Activated T-helper 1 cell treated with anti-CD3 and anti-CD28 coated beads, Interleukin-12 subunit alpha, Interleukin-12 subunit beta, Interleukin-2, Interleukin-4 antibody, amounts not matched to agents 30 ng/mL and 10 ng/mL and 1 ng/mL, durations not matched to agents 14 hours and 24 hours and 36 hours (primary cell): ENCODE measurements around the gene CEMIP. TPM values are rescaled to one million over a fixed set of nuclear protein-coding genes. Genes with fewer than 3 reads are reported as not detected.

ENCODE experiments used
- DNase-seq: peaks from one replicate; pipeline ENCODE4 v3.0.0; 2021; ENCODE audit warnings: low spot score
- H3K27ac Mint-ChIP-seq: one replicate; pipeline ENCODE4 v1.8.0; 2021; ENCODE audit warnings: mild to moderate bottlenecking, mixed read lengths
- H3K27me3 Mint-ChIP-seq: one replicate; pipeline ENCODE4 v1.8.0; 2022; ENCODE audit warnings: mild to moderate bottlenecking, moderate library complexity, mixed read lengths; ENCODE audit not compliant: insufficient read depth
- H3K36me3 Mint-ChIP-seq: one replicate; pipeline ENCODE4 v1.8.0; 2021; ENCODE audit warnings: low read depth, mixed read lengths
- H3K4me1 Mint-ChIP-seq: one replicate; pipeline ENCODE4 v1.8.0; 2021; ENCODE audit warnings: low read depth, mixed read lengths
- H3K4me3 Mint-ChIP-seq: one replicate; pipeline ENCODE4 v1.8.0; 2021; ENCODE audit warnings: mild to moderate bottlenecking, moderate library complexity, mixed read lengths
- H3K9me3 Mint-ChIP-seq: one replicate; pipeline ENCODE4 v1.8.0; 2021; ENCODE audit warnings: mixed read lengths
- intact Hi-C: fragments of 100-400 bp; cut with micrococcal nuclease; formaldehyde crosslinking; loops from one replicate; pipeline ENCODE4 v1.15.1; 2024
- total RNA-seq: library from RNA; stranded (reverse); gene quantifications from 2 replicates; pipeline ENCODE4 v1.2.3, GENCODE V29; 2022

The CEMIP gene
- total RNA-seq, 1 donor from 2014 or later, result 0.03 TPM

DNA sequence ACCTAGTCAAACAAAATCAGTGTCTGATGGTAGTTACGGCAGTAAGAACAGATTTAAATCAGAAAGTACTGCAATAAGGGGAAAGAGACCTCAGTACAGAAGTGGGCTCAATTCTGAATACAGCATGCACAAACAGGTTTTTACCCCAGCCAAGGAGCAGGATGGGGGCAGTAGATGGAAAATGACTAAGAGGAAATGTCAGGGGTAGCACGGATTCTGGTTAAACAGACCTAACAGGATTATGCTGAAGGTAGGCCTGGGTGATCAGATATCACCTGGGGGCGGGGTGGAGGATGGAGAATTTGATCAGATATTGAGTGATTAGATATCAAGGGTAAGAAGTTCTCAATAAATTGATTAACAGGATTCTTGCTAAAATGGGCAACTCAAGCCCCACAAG lies 191.5 kb downstream of the CEMIP start:
- no peak for DNase-seq
- no peaks in the 10 kb centered on the region for H3K27me3 Mint-ChIP-seq
- intact Hi-C loops, result loop anchor here (1.0 to 2.0 kb wide), 4 partner anchors 194 to 514 kb away; no protein-coding TSS in a partner anchor
- peaks cover 5% of the 10 kb centered on the region for H3K4me1 Mint-ChIP-seq
- H3K36me3 Mint-ChIP-seq, result peaks cover 9% of the 10 kb centered on the region
- H3K4me3 Mint-ChIP-seq, result no peak overlapping the region
- H3K27ac Mint-ChIP-seq, result no peak overlapping the region
- H3K9me3 Mint-ChIP-seq, result no peaks in the 10 kb centered on the region

DNA sequence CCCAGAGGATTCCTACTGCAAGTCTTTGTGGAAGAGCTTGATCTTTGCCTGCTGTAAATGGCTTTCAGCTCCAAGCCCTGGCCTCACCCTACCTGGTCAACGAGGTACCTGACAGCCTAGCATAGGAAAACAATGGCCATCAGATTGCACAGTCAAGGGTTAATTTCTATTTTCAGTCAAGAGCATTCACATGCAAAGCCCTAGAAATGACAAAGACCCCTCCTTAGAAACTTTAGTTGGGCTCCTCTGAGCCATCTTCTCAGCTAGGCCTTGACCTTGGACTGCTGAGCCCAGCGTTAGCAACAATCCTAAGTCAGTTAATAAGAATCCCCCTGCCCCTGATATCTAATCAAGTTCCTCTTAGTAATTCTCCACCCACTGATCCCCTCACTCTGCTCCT lies 192.0 kb downstream of the CEMIP start:
- no peak for DNase-seq
- Mint-ChIP-seq H3K4me1 (peaks cover 6% of the 10 kb centered on the region), H3K9me3 (no peaks in the 10 kb centered on the region), H3K27me3 (no peaks in the 10 kb centered on the region), H3K27ac (no peak overlapping the region), H3K4me3 (no peak overlapping the region), H3K36me3 (peaks cover 9% of the 10 kb centered on the region)
- intact Hi-C loops, result loop anchor here (2.0 kb wide), 1 partner anchor 296 kb away; no protein-coding TSS in a partner anchor

DNA sequence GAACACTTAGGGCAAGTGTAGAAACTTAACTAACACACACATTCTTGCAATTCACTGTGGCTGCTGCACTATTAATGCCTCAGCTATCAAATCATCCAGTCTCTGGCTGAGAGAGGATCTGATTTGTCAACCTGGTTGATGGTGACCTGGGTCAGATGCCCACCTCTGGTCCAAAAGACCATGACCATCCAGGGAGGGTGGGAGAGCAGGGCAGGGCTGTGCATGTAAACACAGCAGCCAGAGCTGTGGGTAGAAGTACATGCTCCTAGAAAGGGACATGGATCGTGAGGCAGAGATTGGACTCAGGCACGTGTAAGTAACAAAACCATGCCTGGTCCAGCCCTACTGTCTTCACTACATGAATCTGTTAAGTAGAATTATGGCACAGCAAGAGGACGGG lies 193.1 kb downstream of the CEMIP start:
- Mint-ChIP-seq H3K27ac (no peak overlapping the region), H3K27me3 (no peaks in the 10 kb centered on the region)

DNA sequence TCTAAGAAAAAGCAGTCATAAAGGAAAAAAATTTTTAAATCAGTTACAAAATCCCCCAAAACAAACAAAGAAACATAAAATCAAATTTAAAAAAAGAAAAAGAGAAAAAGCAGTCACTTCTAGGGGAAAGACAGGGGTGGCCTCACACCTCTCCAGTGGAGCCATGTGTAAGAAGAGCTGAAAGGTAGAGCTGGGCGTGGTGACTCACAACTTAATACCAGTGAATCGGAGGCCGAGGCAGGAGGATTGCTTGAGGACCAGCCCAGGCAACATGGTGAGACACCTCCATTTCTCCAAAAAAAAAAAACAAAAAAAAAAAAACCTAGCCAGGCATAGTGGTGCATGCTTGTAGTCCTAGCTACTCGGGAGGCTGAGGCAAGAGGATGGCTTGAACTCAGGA lies 195.7 kb downstream of the CEMIP start:
- intact Hi-C loops, result no loop called here
- no peak for DNase-seq
- Mint-ChIP-seq H3K36me3 (peaks cover 29% of the 10 kb centered on the region), H3K9me3 (no peaks in the 10 kb centered on the region), H3K4me1 (peaks cover 35% of the 10 kb centered on the region), H3K4me3 (no peak overlapping the region), H3K27me3 (no peaks in the 10 kb centered on the region), H3K27ac (no peak overlapping the region)

More for the DNA sequence above, 193.1 kb downstream of the CEMIP start:
- H3K9me3 Mint-ChIP-seq, result no peaks in the 10 kb centered on the region
- peaks cover 12% of the 10 kb centered on the region for H3K36me3 Mint-ChIP-seq
- intact Hi-C loops, result no loop called here
- H3K4me3 Mint-ChIP-seq, result no peak overlapping the region
- H3K4me1 Mint-ChIP-seq, result peaks cover 17% of the 10 kb centered on the region
- DNase-seq, result no peak

DNA sequence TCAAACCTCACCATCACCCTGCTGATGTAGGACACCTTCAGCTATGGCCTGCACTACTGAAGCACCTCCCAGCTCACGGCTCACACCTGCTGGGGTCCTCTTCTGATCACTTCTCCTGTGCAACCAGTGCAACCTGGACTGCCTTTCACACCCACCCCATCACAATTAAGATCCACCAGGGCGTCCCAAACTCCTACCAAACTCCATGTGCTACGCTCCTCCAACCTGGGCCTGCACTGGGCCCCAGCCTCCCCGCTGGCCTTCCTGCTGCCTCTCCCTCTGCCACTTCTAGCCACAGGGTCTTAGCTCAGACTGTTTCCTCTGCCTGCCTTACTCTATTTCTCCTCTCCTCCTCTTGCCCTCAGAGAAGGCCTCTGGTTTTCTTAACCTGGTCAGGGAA lies 197.7 kb downstream of the CEMIP start:
- Mint-ChIP-seq H3K4me1 (peaks cover 36% of the 10 kb centered on the region), H3K27ac (peak overlapping the region; percentile 2), H3K36me3 (peaks cover 33% of the 10 kb centered on the region), H3K4me3 (no peak overlapping the region), H3K9me3 (no peaks in the 10 kb centered on the region), H3K27me3 (no peaks in the 10 kb centered on the region)
- DNase-seq, result no peak
- intact Hi-C loops, result loop anchor here (1.0 kb wide), 1 partner anchor 289 kb away; no protein-coding TSS in a partner anchor

DNA sequence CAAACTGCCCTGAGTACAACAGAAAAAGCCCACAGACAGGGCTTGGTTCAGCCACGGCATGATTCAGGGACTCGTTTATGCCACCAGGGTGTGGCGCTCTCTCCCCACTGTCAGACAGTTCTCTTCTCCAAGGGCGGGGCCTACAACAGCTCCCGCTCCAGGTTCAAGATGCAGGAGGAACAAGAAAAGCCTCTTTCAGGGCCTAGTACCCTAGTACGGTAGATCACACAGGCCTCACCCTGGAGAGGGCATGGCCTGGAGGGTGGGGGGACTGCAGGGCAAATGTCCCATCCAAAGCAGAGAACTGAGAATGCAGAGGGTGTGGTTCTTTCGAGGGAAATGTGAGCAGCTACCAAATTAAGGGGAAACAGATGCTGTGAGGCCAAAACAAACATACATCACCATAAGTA lies 198.5 kb downstream of the CEMIP start:
- H3K9me3 Mint-ChIP-seq, result no peaks in the 10 kb centered on the region
- H3K27ac Mint-ChIP-seq, result peak overlapping the region; percentile 8
- H3K4me1 Mint-ChIP-seq, result peaks cover 44% of the 10 kb centered on the region
- peaks cover 37% of the 10 kb centered on the region for H3K36me3 Mint-ChIP-seq
- intact Hi-C loops, result loop anchor here (1.0 kb wide), 1 partner anchor 289 kb away; no protein-coding TSS in a partner anchor
- H3K27me3 Mint-ChIP-seq, result no peaks in the 10 kb centered on the region
- no peak overlapping the region for H3K4me3 Mint-ChIP-seq
- peak; percentile 8 for DNase-seq

DNA sequence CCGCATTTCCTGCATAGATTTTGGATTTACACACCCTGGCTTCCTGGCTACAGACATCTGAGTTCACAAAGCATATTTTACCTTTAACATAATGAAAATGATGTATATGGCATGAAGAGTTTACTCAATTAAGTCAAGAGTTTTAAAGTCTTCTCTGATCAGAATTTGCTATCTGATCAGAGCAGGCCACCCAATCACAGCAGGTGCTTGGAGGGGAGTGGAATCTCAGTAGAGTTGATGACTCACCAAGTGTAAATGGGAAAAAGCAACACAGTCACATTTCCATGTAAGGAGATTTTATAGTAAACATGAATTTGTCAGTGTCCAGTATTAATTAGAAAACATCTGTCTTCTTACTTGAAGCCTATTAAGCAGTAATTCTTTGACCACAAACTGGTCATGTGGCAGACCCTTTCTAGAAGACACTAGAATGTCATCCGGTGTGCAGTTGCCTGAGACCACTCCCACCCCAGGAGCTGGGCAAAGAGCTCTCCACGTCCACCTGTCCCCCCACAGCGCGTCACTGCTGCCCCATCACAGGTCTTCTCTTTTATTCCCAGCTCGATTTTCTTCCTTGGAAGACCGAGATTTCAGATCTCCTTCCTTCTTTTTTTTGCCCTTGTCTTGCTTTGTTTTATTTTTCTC lies 199.6 kb downstream of the CEMIP start:
- H3K4me1 Mint-ChIP-seq, result peaks cover 49% of the 10 kb centered on the region
- peak overlapping the region; percentile 24 for H3K27ac Mint-ChIP-seq
- no peak for DNase-seq
- peaks cover 39% of the 10 kb centered on the region for H3K36me3 Mint-ChIP-seq
- no peaks in the 10 kb centered on the region for H3K27me3 Mint-ChIP-seq
- H3K9me3 Mint-ChIP-seq, result no peaks in the 10 kb centered on the region
- intact Hi-C loops, result no loop called here
- no peak overlapping the region for H3K4me3 Mint-ChIP-seq

DNA sequence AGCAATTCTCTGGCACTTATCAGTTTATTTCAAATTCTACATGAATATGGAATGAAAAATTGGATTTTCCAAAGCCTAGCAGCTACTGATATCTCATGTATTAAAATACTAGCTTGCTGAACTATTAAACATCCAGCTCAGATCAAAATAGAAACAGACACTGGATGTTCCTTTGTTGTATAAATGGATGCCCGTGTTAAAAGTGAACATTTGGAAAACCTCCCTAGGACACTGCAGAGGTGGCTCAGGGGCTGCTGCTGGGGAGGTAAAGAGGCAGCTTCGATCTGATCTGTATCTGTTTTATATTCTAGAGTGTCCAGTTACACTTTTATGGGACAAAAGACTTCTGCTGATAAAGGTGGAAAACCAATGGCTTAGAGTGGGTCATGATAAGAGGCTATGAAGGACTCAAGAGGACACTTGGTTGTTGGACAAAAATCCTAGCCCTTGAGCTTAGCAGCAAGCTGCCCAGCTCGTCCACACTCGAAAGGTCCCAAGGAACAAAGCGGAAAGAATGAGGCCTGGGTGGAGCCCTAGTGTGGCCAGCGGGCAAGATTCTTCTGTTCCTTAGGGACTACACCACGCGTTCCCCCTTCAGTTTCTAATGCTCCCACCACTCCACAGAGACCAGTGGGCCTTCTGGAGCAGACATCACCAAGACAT lies 200.5 kb downstream of the CEMIP start:
- peaks cover 43% of the 10 kb centered on the region for H3K36me3 Mint-ChIP-seq
- peaks cover 55% of the 10 kb centered on the region for H3K4me1 Mint-ChIP-seq
- no peaks in the 10 kb centered on the region for H3K9me3 Mint-ChIP-seq
- no peak overlapping the region for H3K4me3 Mint-ChIP-seq
- H3K27me3 Mint-ChIP-seq, result no peaks in the 10 kb centered on the region
- H3K27ac Mint-ChIP-seq, result no peak overlapping the region
- intact Hi-C loops, result loop anchor here (10.0 kb wide), 3 partner anchors 285 to 825 kb away; partner anchors contain the start of genes ABHD17C and FAH
- DNase-seq, result no peak

DNA sequence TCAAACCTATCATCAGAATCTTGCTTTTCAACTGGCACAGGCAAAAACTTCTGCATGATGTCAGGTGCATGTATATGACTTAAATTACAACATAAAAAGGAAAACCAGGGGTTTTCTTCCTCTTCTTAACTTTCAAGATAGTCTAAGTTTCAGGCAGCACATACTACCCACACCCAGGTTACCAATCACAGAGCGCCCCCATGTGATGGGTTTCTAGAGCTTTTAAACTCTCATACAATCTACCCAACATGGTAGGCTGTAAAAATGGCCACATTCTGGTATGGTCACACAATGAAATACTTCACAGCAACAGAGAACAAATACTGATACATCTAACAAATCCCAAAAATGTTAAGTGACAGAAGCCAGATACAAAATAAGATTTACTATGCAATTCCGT lies 203.0 kb downstream of the CEMIP start:
- intact Hi-C loops, result loop anchor here (10.0 kb wide), 3 partner anchors 287 to 827 kb away; partner anchors contain the start of genes ABHD17C and FAH

DNA sequence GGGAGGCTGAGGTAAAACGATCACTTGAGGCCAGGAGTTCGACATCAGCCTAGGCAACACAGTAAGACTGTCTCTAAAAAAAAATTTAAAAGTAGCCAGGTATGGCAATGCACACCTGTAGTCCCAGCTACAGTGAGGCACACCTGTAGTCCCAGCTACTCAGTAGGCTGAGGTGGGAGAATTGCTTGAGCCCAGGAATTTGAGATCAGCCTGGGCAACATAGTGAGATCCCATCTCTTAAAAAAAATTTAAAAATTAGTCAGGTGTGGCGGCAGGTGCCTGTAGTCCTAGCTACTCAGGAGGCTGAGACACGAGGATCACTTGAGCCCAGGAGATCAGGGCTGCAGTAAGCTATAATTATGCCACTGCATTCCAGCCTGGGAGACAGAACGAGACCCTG lies 203.7 kb downstream of the CEMIP start:
- H3K27ac Mint-ChIP-seq, result no peak overlapping the region

More for the DNA sequence above, 203.0 kb downstream of the CEMIP start:
- Mint-ChIP-seq H3K36me3 (peaks cover 47% of the 10 kb centered on the region), H3K4me1 (peaks cover 59% of the 10 kb centered on the region), H3K9me3 (no peaks in the 10 kb centered on the region), H3K4me3 (no peak overlapping the region), H3K27ac (peak overlapping the region; percentile 13), H3K27me3 (no peaks in the 10 kb centered on the region)
- no peak for DNase-seq

DNA sequence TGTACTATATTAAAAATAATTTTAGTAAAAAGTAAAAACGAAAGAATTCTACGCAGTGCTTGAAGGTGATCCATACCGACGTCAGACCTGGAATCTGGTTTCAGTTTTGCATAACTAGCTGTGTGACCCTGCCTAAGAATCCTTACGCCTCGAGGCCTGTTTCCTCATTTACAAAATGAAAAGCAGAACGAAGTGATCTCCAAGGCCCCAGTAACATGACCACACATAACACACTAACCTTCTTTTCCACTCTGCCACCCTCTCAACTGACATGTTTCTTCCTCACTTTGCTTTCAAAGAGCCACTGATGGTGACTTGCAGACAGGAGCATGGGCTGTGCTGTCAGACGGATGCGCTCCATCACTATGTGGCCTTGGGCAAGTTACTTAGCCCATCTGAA lies 205.7 kb downstream of the CEMIP start:
- intact Hi-C loops, result loop anchor here (10.0 kb wide), 3 partner anchors 290 to 830 kb away; partner anchors contain the start of genes ABHD17C and FAH
- Mint-ChIP-seq H3K4me1 (peaks cover 54% of the 10 kb centered on the region), H3K36me3 (peaks cover 36% of the 10 kb centered on the region), H3K9me3 (no peaks in the 10 kb centered on the region), H3K4me3 (no peak overlapping the region), H3K27me3 (no peaks in the 10 kb centered on the region), H3K27ac (no peak overlapping the region)
- no peak for DNase-seq

More for the DNA sequence above, 203.7 kb downstream of the CEMIP start:
- Mint-ChIP-seq H3K4me3 (no peak overlapping the region), H3K9me3 (no peaks in the 10 kb centered on the region), H3K36me3 (peaks cover 45% of the 10 kb centered on the region), H3K27me3 (no peaks in the 10 kb centered on the region), H3K4me1 (peaks cover 55% of the 10 kb centered on the region)
- intact Hi-C loops, result loop anchor here (10.0 kb wide), 3 partner anchors 288 to 828 kb away; partner anchors contain the start of genes ABHD17C and FAH
- no peak for DNase-seq

DNA sequence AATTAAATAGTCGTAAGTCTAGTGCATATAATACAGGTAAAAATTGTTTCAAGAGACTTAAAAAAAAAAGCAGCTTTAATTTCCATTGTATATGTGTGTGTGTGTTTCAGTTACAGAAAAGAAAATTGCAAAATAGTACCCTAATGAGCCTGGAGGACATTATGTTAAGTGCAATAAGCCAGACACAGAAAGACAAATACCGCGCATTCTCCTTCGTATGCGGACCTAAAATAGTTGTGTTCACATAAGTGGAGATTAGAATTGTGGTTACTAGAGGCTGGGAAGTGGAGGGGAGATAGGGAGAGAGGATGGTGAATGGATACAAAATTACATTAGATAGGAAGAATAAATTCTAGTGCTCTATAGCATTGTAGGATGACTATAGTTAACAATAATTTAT lies 206.8 kb downstream of the CEMIP start:
- intact Hi-C loops, result loop anchor here (10.0 kb wide), 3 partner anchors 291 to 831 kb away; partner anchors contain the start of genes ABHD17C and FAH
- no peaks in the 10 kb centered on the region for H3K9me3 Mint-ChIP-seq
- no peak overlapping the region for H3K4me3 Mint-ChIP-seq
- no peak overlapping the region for H3K27ac Mint-ChIP-seq
- no peak for DNase-seq
- peaks cover 61% of the 10 kb centered on the region for H3K4me1 Mint-ChIP-seq
- H3K27me3 Mint-ChIP-seq, result no peaks in the 10 kb centered on the region
- peaks cover 32% of the 10 kb centered on the region for H3K36me3 Mint-ChIP-seq

DNA sequence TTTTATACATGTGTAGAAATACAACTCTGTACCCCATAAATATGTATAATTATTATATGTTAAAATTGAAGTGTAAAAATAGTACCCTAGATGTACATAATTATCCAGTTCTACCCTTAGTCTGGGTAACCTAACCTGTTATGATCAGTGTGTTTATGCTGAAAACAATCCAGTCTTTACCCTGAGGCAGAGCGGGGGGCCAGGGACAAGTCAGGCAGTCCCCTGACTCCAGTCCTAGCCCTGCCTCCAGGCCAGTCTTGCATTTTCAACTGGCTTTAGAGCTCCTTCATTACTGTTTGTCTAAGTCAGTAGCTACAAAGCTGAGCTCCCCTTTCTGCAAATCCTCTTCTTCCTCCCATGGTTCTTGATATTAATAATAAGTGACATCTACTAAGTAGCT lies 207.3 kb downstream of the CEMIP start:
- H3K27ac Mint-ChIP-seq, result no peak overlapping the region
- no peaks in the 10 kb centered on the region for H3K27me3 Mint-ChIP-seq
- no peak for DNase-seq
- peaks cover 32% of the 10 kb centered on the region for H3K36me3 Mint-ChIP-seq
- H3K9me3 Mint-ChIP-seq, result no peaks in the 10 kb centered on the region
- H3K4me3 Mint-ChIP-seq, result peak overlapping the region; percentile 51
- peaks cover 66% of the 10 kb centered on the region for H3K4me1 Mint-ChIP-seq
- intact Hi-C loops, result loop anchor here (10.0 kb wide), 3 partner anchors 292 to 832 kb away; partner anchors contain the start of genes ABHD17C and FAH
